ENCODE measurements around the gene AQP9.

AQP9 gene

GRCh38 chr15:58141894-58142293, 3.7 kb downstream of the AQP9 start:
- no peak for DNase-seq

GRCh38 chr15:58142827-58143461, 4.8 kb downstream of the AQP9 start:
- no peak for DNase-seq

- no peak for DNase-seq
Measured at GRCh38 chr15:58145606-58146005, 7.4 kb downstream of the AQP9 start.

- no peak for DNase-seq
Measured at GRCh38 chr15:58146211-58146610, 8.0 kb downstream of the AQP9 start.

- no peak for DNase-seq
Measured at GRCh38 chr15:58146749-58147148, 8.6 kb downstream of the AQP9 start.

GRCh38 chr15:58147171-58147611, 9.0 kb downstream of the AQP9 start:
- no peak for DNase-seq

- no peak for DNase-seq
Measured at GRCh38 chr15:58148120-58148519, 9.9 kb downstream of the AQP9 start.

GRCh38 chr15:58148633-58149445, 10.7 kb downstream of the AQP9 start:
- no peak for DNase-seq

GRCh38 chr15:58154769-58155168, 16.6 kb downstream of the AQP9 start:
- DNase-seq, result no peak

- no peak for DNase-seq
Measured at GRCh38 chr15:58159827-58160386, 21.7 kb downstream of the AQP9 start.

- DNase-seq, result no peak
Measured at GRCh38 chr15:58161436-58161930, 23.3 kb downstream of the AQP9 start.

GRCh38 chr15:58163985-58164384, 25.8 kb downstream of the AQP9 start:
- DNase-seq, result no peak

GRCh38 chr15:58164926-58165325, 26.7 kb downstream of the AQP9 start:
- no peak for DNase-seq

GRCh38 chr15:58165661-58166060, 27.5 kb downstream of the AQP9 start:
- peak in 1 of 2 experiments; percentile 28 for DNase-seq

- no peak for DNase-seq
Measured at GRCh38 chr15:58167095-58167691, 29.0 kb downstream of the AQP9 start.

GRCh38 chr15:58169934-58170333, 31.8 kb downstream of the AQP9 start:
- DNase-seq, result no peak

GRCh38 chr15:58171476-58172061, 33.4 kb downstream of the AQP9 start:
- DNase-seq, result no peak

- DNase-seq, result no peak
Measured at GRCh38 chr15:58174709-58175108, 36.5 kb downstream of the AQP9 start.

GRCh38 chr15:58175955-58176354, 37.8 kb downstream of the AQP9 start:
- DNase-seq, result no peak

GRCh38 chr15:58178668-58179067, 40.5 kb downstream of the AQP9 start:
- DNase-seq, result no peak

- no peak for DNase-seq
Measured at GRCh38 chr15:58179206-58179605, 41.0 kb downstream of the AQP9 start.

- no peak for DNase-seq
Measured at GRCh38 chr15:58179741-58180381, 41.7 kb downstream of the AQP9 start.
